ENCODE results near the gene KIRREL3.

DNA sequence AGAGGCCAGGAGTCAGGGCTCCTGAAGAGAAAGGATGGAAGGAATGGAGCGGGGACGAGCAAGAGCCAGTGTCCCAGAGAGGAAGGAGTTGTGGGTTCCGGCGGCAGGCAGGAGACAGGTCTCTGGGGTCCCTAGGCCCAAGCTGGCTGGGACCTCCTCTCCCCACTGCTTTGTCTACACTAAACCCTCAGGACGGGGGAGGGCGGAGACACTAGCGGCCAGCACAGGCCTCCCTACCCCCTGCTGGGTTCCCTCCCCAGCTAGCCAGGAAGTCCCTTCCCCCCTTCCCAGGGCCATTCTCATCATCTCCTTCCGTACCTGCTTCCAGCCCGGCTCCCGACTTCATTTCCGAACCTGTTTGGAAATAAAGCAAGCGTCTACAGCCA lies 565.6 kb downstream of the KIRREL3 start:
- TF ChIP-seq MAFK (IDR thresholded peaks at IDR 0.05; ENCODE audit: partially characterized antibody) (no peak), CBX8 (IDR thresholded peaks at IDR 0.05) (no peak), CHD4 (IDR thresholded peaks at IDR 0.05; ENCODE audit: borderline replicate concordance) (no peak), CTCF (IDR thresholded peaks at IDR 0.05) (no peak)
- TF ChIP-seq, protein P1, sequence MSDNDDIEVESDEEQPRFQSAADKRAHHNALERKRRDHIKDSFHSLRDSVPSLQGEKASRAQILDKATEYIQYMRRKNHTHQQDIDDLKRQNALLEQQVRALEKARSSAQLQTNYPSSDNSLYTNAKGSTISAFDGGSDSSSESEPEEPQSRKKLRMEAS (IDR thresholded peaks at IDR 0.05) = no peak

Measured in A549 (cell line).